Prostate gland (tissue), 2 donors: ENCODE measurements around the gene CNOT6L. TPM values are rescaled to one million over a fixed set of nuclear protein-coding genes. Genes with fewer than 3 reads are reported as not detected.
"Not testable (repeated sequence)": the region's sequence is repeated elsewhere in the genome, so short reads cannot be mapped to it uniquely, and the experiment has no call there.

ENCODE experiments used
- DNase-seq: peaks from one replicate; pipeline ENCODE4 v3.0.0-alpha.2; 2019; ENCODE audit warnings: low spot score
- H3K27ac ChIP-seq, 2 donors: fragments of 200-600 bp; sonication (generic); 2 replicates each; pipeline ENCODE4 v1.5.1; 2017 to 2019
- H3K27me3 ChIP-seq: fragments of 200-600 bp; sonication (generic); replicated peaks from 2 replicates; pipeline ENCODE4 v1.5.1; 2019; ENCODE audit not compliant: insufficient read depth
- H3K36me3 ChIP-seq, 2 donors: fragments of 200-600 bp; sonication (generic); 1 replicate in 1 of 2; 2 replicates in 1 of 2; pipeline versions ENCODE4 v1.5.1 to v1.8.1; 2017 to 2019
- H3K4me1 ChIP-seq: fragments of 200-600 bp; sonication (generic); replicated peaks from 2 replicates; pipeline ENCODE4 v1.5.1; 2019
- H3K4me3 ChIP-seq, 2 donors: fragments of 200-600 bp; sonication (generic); 2 replicates each; pipeline ENCODE4 v1.5.1; 2017 to 2019
- H3K9me3 ChIP-seq: fragments of 200-600 bp; sonication (generic); 2 replicates; pipeline ENCODE4 v1.5.1; 2017
- CTCF ChIP-seq, 4 experiments: fragments of 200-600 bp in 2 of 4; fragments of 450-650 bp in 2 of 4; sonication (generic) in 2 of 4; IDR thresholded peaks; 1 replicate in 3 of 4; 2 replicates in 1 of 4; pipeline ENCODE4 v1.5.1; 2016 to 2019; ENCODE audit warnings: antibody characterized with exemption in 4 of 4, mild to moderate bottlenecking in 2 of 4, moderate library complexity in 2 of 4
- POLR2A ChIP-seq: fragments of 450-650 bp; IDR thresholded peaks from one replicate; pipeline ENCODE4 v1.6.1; 2016; ENCODE audit warnings: antibody characterized with exemption, mild to moderate bottlenecking
- POLR2AphosphoS5 ChIP-seq: sonication (generic); formaldehyde crosslinking; IDR thresholded peaks from one replicate; pipeline ENCODE4 v1.6.1; 2017; ENCODE audit warnings: antibody characterized with exemption
- WGBS: methylation state at CpG from one replicate; pipeline ENCODE4 v1.1.5; 2018; 5-methylcytosine and 5-hydroxymethylcytosine counted together
- intact Hi-C: fragments of 100-400 bp; cut with DNase I; formaldehyde crosslinking; loops from one replicate; pipeline ENCODE4 v1.14.2; 2022
- total RNA-seq, 2 donors: library from RNA; depleted of rRNA; stranded (reverse); fragments of >200 nt; gene quantifications; one replicate each; pipeline ENCODE4 v1.1.0, GENCODE V29; 2016

CNOT6L gene
- total RNA-seq, 2 donors from 2014 or later: 27.7 to 36.6 TPM

GRCh38 chr4:77728420-77728819, 90.7 kb downstream of the CNOT6L start:
- no peaks in the 10 kb centered on the region for H3K4me1 ChIP-seq
- no peaks in the 10 kb centered on the region for H3K27me3 ChIP-seq
- intact Hi-C loops: no loop called here
- WGBS: 100% methylated on average over 1 of the region's 1 CpG
- no peak for DNase-seq
- no peaks in the 10 kb centered on the region for H3K9me3 ChIP-seq
- H3K27ac ChIP-seq: no peak overlapping the region
- H3K36me3 ChIP-seq: peaks cover 0 to 7% of the 10 kb centered on the region in 2 donors
- TF ChIP-seq CTCF (IDR thresholded peaks at IDR 0.05) (no peak), POLR2AphosphoS5 (no peak), POLR2A (no peak)
- no peak overlapping the region for H3K4me3 ChIP-seq

- no peaks in the 10 kb centered on the region for H3K36me3 ChIP-seq
- H3K27me3 ChIP-seq: no peaks in the 10 kb centered on the region
- intact Hi-C loops: no loop called here
- H3K4me1 ChIP-seq: no peaks in the 10 kb centered on the region
- no peak for DNase-seq
- TF ChIP-seq CTCF (IDR thresholded peaks at IDR 0.05) (no peak), POLR2AphosphoS5 (no peak)
- H3K9me3 ChIP-seq: no peaks in the 10 kb centered on the region
- no peak overlapping the region for H3K27ac ChIP-seq
- H3K4me3 ChIP-seq: no peak overlapping the region
These were observed 98.1 kb downstream of the CNOT6L start for GRCh38 chr4:77721073-77721472.

GRCh38 chr4:77718500-77718899, 100.7 kb downstream of the CNOT6L start:
- H3K4me3 ChIP-seq, DNase-seq, H3K9me3 ChIP-seq, H3K27ac ChIP-seq, H3K4me1 ChIP-seq, H3K27me3 ChIP-seq, intact Hi-C loops, H3K36me3 ChIP-seq: not testable (repeated sequence)
- WGBS: 81% methylated on average over 3 of the region's 3 CpGs

- Histone ChIP-seq H3K4me3 (no peak overlapping the region), H3K27ac (no peak overlapping the region), H3K36me3 (no peaks in the 10 kb centered on the region), H3K27me3 (no peaks in the 10 kb centered on the region), H3K4me1 (no peaks in the 10 kb centered on the region), H3K9me3 (no peaks in the 10 kb centered on the region)
- no peak for DNase-seq
- intact Hi-C loops: no loop called here
- 92% methylated on average over 3 of the region's 3 CpGs for WGBS
- TF ChIP-seq CTCF (IDR thresholded peaks at IDR 0.05) (no peak), POLR2A (no peak), POLR2AphosphoS5 (no peak)
These were observed 103.5 kb downstream of the CNOT6L start for GRCh38 chr4:77715414-77716290.

- TF ChIP-seq POLR2AphosphoS5: no peak
- no peak for TF ChIP-seq POLR2A
- TF ChIP-seq CTCF (IDR thresholded peaks at IDR 0.05): no peak
- intact Hi-C loops: no loop called here
- H3K27me3 ChIP-seq: no peaks in the 10 kb centered on the region
- no peak overlapping the region for H3K4me3 ChIP-seq
- DNase-seq: no peak
- H3K9me3 ChIP-seq: no peaks in the 10 kb centered on the region
- no peak overlapping the region for H3K27ac ChIP-seq
- 59% methylated on average over 2 of the region's 2 CpGs for WGBS
- no peaks in the 10 kb centered on the region for H3K36me3 ChIP-seq
- no peaks in the 10 kb centered on the region for H3K4me1 ChIP-seq
These were observed 104.7 kb downstream of the CNOT6L start for GRCh38 chr4:77714514-77714913.
